Measurements from ENCODE around the gene PCBP3.

PCBP3 gene

DNA sequence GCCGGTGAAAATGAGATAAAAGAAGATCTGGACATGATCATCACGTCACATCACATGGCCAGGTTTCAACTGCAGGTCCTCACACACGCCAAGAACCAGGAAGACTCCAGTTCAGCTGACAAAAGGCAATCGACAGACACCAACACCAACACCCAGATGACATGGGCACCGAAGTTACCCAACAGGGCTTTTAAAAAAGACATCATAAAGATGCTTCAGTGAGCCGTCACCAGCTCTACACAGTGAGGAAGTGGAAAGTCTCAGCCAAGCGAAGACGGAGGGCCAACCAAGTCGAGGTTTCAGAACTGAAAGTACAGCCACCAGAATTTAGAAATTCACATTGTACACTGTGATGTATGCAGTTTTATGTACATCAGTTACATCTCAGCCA lies 183.8 kb downstream of the PCBP3 start:
- no peak for DNase-seq
- no peaks in the 10 kb centered on the region for H3K4me1 ChIP-seq (ENCODE audit: insufficient read depth, low read length)
- H3K4me3 ChIP-seq (ENCODE audit: low read depth in 1 of 2, low read length in 2 of 2), result no peak overlapping the region
- H3K27ac ChIP-seq (ENCODE audit: low read length), result no peak overlapping the region
- H3K9ac ChIP-seq (ENCODE audit: low read depth, low read length), result no peak overlapping the region
- no peaks in the 10 kb centered on the region for H3K79me2 ChIP-seq (ENCODE audit: insufficient read depth, low read length)
- no peaks in the 10 kb centered on the region for H3K27me3 ChIP-seq (ENCODE audit: insufficient read depth, low read length, poor library complexity)
- H3K4me2 ChIP-seq (ENCODE audit: insufficient read depth, low read length), result no peak overlapping the region
- no peak overlapping the region for H2AFZ ChIP-seq (ENCODE audit: low read depth, low read length)
- H3K9me3 ChIP-seq (ENCODE audit: insufficient read depth, low read length, severe bottlenecking), result no peaks in the 10 kb centered on the region
- H4K20me1 ChIP-seq (ENCODE audit: insufficient read depth, low read length), result peaks cover 3% of the 10 kb centered on the region; the same call in 1 of the 2 replicates
- TF ChIP-seq, protein P1, sequence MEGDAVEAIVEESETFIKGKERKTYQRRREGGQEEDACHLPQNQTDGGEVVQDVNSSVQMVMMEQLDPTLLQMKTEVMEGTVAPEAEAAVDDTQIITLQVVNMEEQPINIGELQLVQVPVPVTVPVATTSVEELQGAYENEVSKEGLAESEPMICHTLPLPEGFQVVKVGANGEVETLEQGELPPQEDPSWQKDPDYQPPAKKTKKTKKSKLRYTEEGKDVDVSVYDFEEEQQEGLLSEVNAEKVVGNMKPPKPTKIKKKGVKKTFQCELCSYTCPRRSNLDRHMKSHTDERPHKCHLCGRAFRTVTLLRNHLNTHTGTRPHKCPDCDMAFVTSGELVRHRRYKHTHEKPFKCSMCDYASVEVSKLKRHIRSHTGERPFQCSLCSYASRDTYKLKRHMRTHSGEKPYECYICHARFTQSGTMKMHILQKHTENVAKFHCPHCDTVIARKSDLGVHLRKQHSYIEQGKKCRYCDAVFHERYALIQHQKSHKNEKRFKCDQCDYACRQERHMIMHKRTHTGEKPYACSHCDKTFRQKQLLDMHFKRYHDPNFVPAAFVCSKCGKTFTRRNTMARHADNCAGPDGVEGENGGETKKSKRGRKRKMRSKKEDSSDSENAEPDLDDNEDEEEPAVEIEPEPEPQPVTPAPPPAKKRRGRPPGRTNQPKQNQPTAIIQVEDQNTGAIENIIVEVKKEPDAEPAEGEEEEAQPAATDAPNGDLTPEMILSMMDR (IDR thresholded peaks at IDR 0.05; ENCODE audit: borderline replicate concordance, extremely low read depth, low read length, poor library complexity, severe bottlenecking), result no peak
- no peak for TF ChIP-seq EZH2 (IDR thresholded peaks at IDR 0.05; ENCODE audit: borderline replicate concordance, low read depth, low read length, severe bottlenecking)
- no peaks in the 10 kb centered on the region for H3K36me3 ChIP-seq (ENCODE audit: insufficient read depth, low read length)
- no peak for ATAC-seq (ENCODE audit: insufficient read depth, low read depth)

- no peak for ATAC-seq (ENCODE audit: insufficient read depth, low read depth)
- no peak overlapping the region for H3K9ac ChIP-seq (ENCODE audit: low read depth, low read length)
- H3K4me1 ChIP-seq (ENCODE audit: insufficient read depth, low read length), result no peaks in the 10 kb centered on the region
- H3K36me3 ChIP-seq (ENCODE audit: insufficient read depth, low read length), result no peaks in the 10 kb centered on the region
- H3K79me2 ChIP-seq (ENCODE audit: insufficient read depth, low read length), result no peaks in the 10 kb centered on the region
- H4K20me1 ChIP-seq (ENCODE audit: insufficient read depth, low read length), result peaks cover 3% of the 10 kb centered on the region; the same call in 1 of the 2 replicates
- no peaks in the 10 kb centered on the region for H3K27me3 ChIP-seq (ENCODE audit: insufficient read depth, low read length, poor library complexity)
- no peak overlapping the region for H3K4me3 ChIP-seq (ENCODE audit: low read depth in 1 of 2, low read length in 2 of 2)
- no peak for DNase-seq
- TF ChIP-seq, protein P1 (IDR thresholded peaks at IDR 0.05; ENCODE audit: borderline replicate concordance, extremely low read depth, low read length, poor library complexity, severe bottlenecking), result no peak
- TF ChIP-seq EZH2 (IDR thresholded peaks at IDR 0.05; ENCODE audit: borderline replicate concordance, low read depth, low read length, severe bottlenecking), result no peak
- H3K9me3 ChIP-seq (ENCODE audit: insufficient read depth, low read length, severe bottlenecking), result no peaks in the 10 kb centered on the region
- no peak overlapping the region for H3K27ac ChIP-seq (ENCODE audit: low read length)
- no peak overlapping the region for H2AFZ ChIP-seq (ENCODE audit: low read depth, low read length)
- no peak overlapping the region for H3K4me2 ChIP-seq (ENCODE audit: insufficient read depth, low read length)
Observed at GRCh38 chr21:45827881-45828579, 184.5 kb downstream of the PCBP3 start.

DNA sequence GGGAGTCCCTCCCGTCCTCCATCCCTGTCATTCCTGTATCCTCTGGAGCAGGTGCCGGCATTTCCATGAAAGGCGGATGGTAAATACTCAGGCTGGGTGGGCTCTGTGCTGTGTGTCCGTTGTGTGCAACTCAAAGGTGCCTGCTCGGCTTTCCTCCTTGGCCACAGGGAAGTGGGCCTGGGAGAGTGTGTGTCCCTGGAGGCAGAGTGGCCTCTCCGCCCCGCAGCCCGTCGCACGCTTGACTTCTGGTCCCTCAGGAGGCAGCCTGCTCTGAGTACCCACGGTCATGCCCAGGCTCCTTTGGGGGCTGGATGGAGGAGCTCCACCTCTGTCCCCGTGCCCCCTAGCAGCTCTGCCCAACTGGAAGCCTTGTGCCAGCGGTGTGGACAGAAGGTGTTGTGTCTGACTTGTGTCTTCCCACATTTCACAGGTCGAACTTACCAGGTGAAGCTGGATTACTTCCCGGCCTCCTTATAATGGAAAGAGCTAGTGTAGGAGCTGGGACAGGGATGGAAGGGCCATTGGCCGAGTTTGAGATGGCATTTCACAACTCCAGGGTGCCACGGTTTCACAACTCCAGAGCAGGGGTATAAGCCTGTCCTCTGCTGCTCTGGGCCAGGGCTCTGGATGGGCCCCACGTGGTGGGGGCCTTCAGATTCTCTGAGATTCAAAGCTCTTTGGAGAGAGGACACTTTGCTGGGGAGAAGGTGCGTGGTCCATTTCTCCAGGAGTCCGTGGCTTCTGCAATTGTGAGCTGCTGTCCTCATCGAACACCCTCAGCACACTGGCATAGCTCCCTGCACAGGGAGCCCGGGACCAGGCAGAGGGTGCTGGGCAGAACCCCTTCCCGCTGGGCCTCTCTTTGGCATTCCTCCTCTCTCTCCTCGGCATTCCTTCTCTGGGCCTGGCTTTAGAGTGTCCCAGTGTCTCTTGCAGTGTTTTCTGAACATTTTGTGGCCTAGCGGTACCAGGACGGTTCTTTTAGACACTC lies 185.3 kb downstream of the PCBP3 start:
- H3K27me3 ChIP-seq (ENCODE audit: insufficient read depth, low read length, poor library complexity), result no peaks in the 10 kb centered on the region
- H3K27ac ChIP-seq (ENCODE audit: low read length), result no peak overlapping the region
- no peaks in the 10 kb centered on the region for H3K9me3 ChIP-seq (ENCODE audit: insufficient read depth, low read length, severe bottlenecking)
- H3K36me3 ChIP-seq (ENCODE audit: insufficient read depth, low read length), result no peaks in the 10 kb centered on the region
- H3K4me2 ChIP-seq (ENCODE audit: insufficient read depth, low read length), result no peak overlapping the region
- DNase-seq (no peak), ATAC-seq (ENCODE audit: insufficient read depth, low read depth) (no peak)
- TF ChIP-seq EZH2 (IDR thresholded peaks at IDR 0.05; ENCODE audit: borderline replicate concordance, low read depth, low read length, severe bottlenecking), result no peak
- TF ChIP-seq, protein P1 (IDR thresholded peaks at IDR 0.05; ENCODE audit: borderline replicate concordance, extremely low read depth, low read length, poor library complexity, severe bottlenecking), result no peak
- H3K9ac ChIP-seq (ENCODE audit: low read depth, low read length), result no peak overlapping the region
- H4K20me1 ChIP-seq (ENCODE audit: insufficient read depth, low read length), result peaks cover 3% of the 10 kb centered on the region; the same call in 1 of the 2 replicates
- no peaks in the 10 kb centered on the region for H3K79me2 ChIP-seq (ENCODE audit: insufficient read depth, low read length)
- H3K4me1 ChIP-seq (ENCODE audit: insufficient read depth, low read length), result no peaks in the 10 kb centered on the region
- no peak overlapping the region for H2AFZ ChIP-seq (ENCODE audit: low read depth, low read length)
- no peak overlapping the region for H3K4me3 ChIP-seq (ENCODE audit: low read depth in 1 of 2, low read length in 2 of 2)
